ENCODE measurements around the gene ABCC1. TPM values are rescaled to one million over a fixed set of nuclear protein-coding genes. Genes with fewer than 3 reads are reported as not detected.
A peak's percentile ranks its signal among the peaks of the same experiment; 100 is the strongest.

The ABCC1 gene
- total and polyA plus RNA-seq, 2 donors (not counting 1 experiment from before 2014, with no cell fraction given), result 54.1 to 178 TPM

DNA sequence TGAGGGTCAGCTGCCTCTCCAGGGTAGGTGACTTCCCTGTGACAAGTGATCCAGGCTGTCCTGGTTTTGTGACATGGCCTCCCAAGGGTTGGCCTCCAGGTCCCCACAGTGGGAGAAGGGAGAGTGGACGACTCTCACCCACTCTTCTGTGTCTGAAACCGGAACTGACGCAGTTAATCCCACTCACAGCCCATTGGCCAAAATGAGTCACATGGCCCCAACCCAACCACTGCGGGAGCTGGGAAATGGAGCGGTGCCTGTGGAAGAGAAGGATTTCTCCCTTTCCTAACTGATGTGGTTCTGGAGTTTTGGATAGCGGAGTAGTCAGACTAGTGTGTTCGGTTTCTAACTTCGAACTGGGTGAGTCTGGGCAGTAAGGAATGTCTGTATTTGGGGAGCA lies 194.5 kb downstream of the ABCC1 start:
- Histone ChIP-seq H3K27ac (ENCODE audit: insufficient read depth, low read length) (no peak overlapping the region), H3K27me3 (ENCODE audit: control insufficient read depth, insufficient read depth, low read length) (no peaks in the 10 kb centered on the region), H2AFZ (ENCODE audit: low read length) (no peak overlapping the region), H3K4me2 (ENCODE audit: extremely low read depth, insufficient read depth, low read length) (no peak overlapping the region), H3K4me1 (ENCODE audit: control insufficient read depth, extremely low read depth, insufficient read depth, low read length) (no peaks in the 10 kb centered on the region), H4K20me1 (ENCODE audit: control insufficient read depth, extremely low read depth, insufficient read depth, low read length) (no peaks in the 10 kb centered on the region), H3K9me3 (ENCODE audit: control insufficient read depth, insufficient read depth, low read depth, low read length) (no peaks in the 10 kb centered on the region), H3K9ac (ENCODE audit: insufficient read depth, low read length) (no peak overlapping the region), H3K79me2 (ENCODE audit: control insufficient read depth, insufficient read depth, low read length) (no peaks in the 10 kb centered on the region), H3K4me3 (replicated peaks in 1 of 4; ENCODE audit: control extremely low read depth in 1 of 4, insufficient read depth in 1 of 4, low read depth in 3 of 4, low read length in 4 of 4) (no peak overlapping the region), H3K36me3 (ENCODE audit: control insufficient read depth, insufficient read depth, low read length) (peaks cover 25% of the 10 kb centered on the region)
- DNase-seq (ENCODE audit: low read depth in 2 of 2), result no peak
- TF ChIP-seq EZH2 (IDR thresholded peaks at IDR 0.05; ENCODE audit: low read length, missing control alignments), result no peak
- TF ChIP-seq, protein P1, sequence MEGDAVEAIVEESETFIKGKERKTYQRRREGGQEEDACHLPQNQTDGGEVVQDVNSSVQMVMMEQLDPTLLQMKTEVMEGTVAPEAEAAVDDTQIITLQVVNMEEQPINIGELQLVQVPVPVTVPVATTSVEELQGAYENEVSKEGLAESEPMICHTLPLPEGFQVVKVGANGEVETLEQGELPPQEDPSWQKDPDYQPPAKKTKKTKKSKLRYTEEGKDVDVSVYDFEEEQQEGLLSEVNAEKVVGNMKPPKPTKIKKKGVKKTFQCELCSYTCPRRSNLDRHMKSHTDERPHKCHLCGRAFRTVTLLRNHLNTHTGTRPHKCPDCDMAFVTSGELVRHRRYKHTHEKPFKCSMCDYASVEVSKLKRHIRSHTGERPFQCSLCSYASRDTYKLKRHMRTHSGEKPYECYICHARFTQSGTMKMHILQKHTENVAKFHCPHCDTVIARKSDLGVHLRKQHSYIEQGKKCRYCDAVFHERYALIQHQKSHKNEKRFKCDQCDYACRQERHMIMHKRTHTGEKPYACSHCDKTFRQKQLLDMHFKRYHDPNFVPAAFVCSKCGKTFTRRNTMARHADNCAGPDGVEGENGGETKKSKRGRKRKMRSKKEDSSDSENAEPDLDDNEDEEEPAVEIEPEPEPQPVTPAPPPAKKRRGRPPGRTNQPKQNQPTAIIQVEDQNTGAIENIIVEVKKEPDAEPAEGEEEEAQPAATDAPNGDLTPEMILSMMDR (conservative IDR thresholded peaks at IDR 0.05 in 1 of 2, IDR thresholded peaks at IDR 0.05 in 1 of 2; ENCODE audit: low read depth in 1 of 2, low read length in 2 of 2), result no peak

DNA sequence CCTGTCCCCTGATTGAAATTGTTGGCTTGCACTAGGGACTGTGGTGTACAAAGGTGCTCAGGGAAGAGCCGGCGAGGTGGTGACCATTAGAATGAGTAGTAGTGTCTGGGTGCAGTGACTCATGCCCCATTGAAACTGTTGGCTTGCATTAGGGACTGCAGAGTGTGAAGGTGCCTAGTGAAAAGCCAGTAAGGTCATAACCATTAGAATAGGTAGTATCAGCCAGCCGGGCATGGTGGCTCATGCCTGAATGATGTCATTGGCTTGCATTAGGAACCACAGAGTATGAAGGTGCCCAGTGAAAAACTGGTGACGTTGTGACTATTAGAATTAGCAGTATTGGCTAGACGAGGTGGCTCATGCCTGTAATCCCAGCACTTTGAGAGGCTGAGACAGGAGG lies 195.0 kb downstream of the ABCC1 start:
- no peak overlapping the region for H3K27ac ChIP-seq (ENCODE audit: insufficient read depth, low read length)
- H3K4me3 ChIP-seq (replicated peaks in 1 of 4; ENCODE audit: control extremely low read depth in 1 of 4, insufficient read depth in 1 of 4, low read depth in 3 of 4, low read length in 4 of 4), result no peak overlapping the region
- DNase-seq (ENCODE audit: low read depth in 2 of 2), result peak in 1 of 2 donors; percentile 58
- TF ChIP-seq EZH2 (IDR thresholded peaks at IDR 0.05; ENCODE audit: low read length, missing control alignments), result no peak
- TF ChIP-seq, protein P1 (conservative IDR thresholded peaks at IDR 0.05 in 1 of 2, IDR thresholded peaks at IDR 0.05 in 1 of 2; ENCODE audit: low read depth in 1 of 2, low read length in 2 of 2), result no peak
- H2AFZ ChIP-seq (ENCODE audit: low read length), result no peak overlapping the region
- no peak overlapping the region for H3K4me2 ChIP-seq (ENCODE audit: extremely low read depth, insufficient read depth, low read length)
- H4K20me1 ChIP-seq (ENCODE audit: control insufficient read depth, extremely low read depth, insufficient read depth, low read length), result no peaks in the 10 kb centered on the region
- no peaks in the 10 kb centered on the region for H3K9me3 ChIP-seq (ENCODE audit: control insufficient read depth, insufficient read depth, low read depth, low read length)
- H3K79me2 ChIP-seq (ENCODE audit: control insufficient read depth, insufficient read depth, low read length), result no peaks in the 10 kb centered on the region
- no peaks in the 10 kb centered on the region for H3K27me3 ChIP-seq (ENCODE audit: control insufficient read depth, insufficient read depth, low read length)
- peaks cover 25% of the 10 kb centered on the region for H3K36me3 ChIP-seq (ENCODE audit: control insufficient read depth, insufficient read depth, low read length)
- no peak overlapping the region for H3K9ac ChIP-seq (ENCODE audit: insufficient read depth, low read length)
- H3K4me1 ChIP-seq (ENCODE audit: control insufficient read depth, extremely low read depth, insufficient read depth, low read length), result peaks cover 2% of the 10 kb centered on the region

DNA sequence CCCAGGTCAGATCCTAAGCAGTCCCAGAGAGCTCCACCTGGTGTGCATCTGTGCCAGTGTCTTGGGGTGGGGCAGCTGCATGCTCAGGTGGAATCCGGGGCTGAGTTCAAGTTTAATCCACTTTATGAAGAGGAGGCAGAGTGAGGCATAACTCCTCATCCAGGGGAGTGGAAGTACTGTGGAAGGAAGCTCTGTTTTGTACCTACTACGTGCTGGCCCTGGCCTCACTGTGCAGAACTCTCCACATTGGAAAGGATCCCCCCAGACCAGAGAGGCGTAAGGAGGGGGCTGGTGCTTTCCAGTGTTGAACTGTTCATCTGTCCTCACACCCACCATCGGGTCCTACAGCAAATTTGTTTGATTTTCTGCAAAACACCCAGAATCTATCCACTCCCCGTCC lies 195.9 kb downstream of the ABCC1 start:
- H3K36me3 ChIP-seq (ENCODE audit: control insufficient read depth, insufficient read depth, low read length), result peaks cover 25% of the 10 kb centered on the region

More for the DNA sequence above, 195.9 kb downstream of the ABCC1 start:
- H3K79me2 ChIP-seq (ENCODE audit: control insufficient read depth, insufficient read depth, low read length), result no peaks in the 10 kb centered on the region
- H3K9me3 ChIP-seq (ENCODE audit: control insufficient read depth, insufficient read depth, low read depth, low read length), result no peaks in the 10 kb centered on the region
- no peak overlapping the region for H3K27ac ChIP-seq (ENCODE audit: insufficient read depth, low read length)
- no peak overlapping the region for H2AFZ ChIP-seq (ENCODE audit: low read length)
- H4K20me1 ChIP-seq (ENCODE audit: control insufficient read depth, extremely low read depth, insufficient read depth, low read length), result no peaks in the 10 kb centered on the region
- no peak for TF ChIP-seq EZH2 (IDR thresholded peaks at IDR 0.05; ENCODE audit: low read length, missing control alignments)
- TF ChIP-seq, protein P1 (conservative IDR thresholded peaks at IDR 0.05 in 1 of 2, IDR thresholded peaks at IDR 0.05 in 1 of 2; ENCODE audit: low read depth in 1 of 2, low read length in 2 of 2), result no peak
- no peak overlapping the region for H3K4me3 ChIP-seq (replicated peaks in 1 of 4; ENCODE audit: control extremely low read depth in 1 of 4, insufficient read depth in 1 of 4, low read depth in 3 of 4, low read length in 4 of 4)
- no peak overlapping the region for H3K4me2 ChIP-seq (ENCODE audit: extremely low read depth, insufficient read depth, low read length)
- H3K9ac ChIP-seq (ENCODE audit: insufficient read depth, low read length), result no peak overlapping the region
- no peak for DNase-seq (ENCODE audit: low read depth in 2 of 2)
- peaks cover 7% of the 10 kb centered on the region for H3K4me1 ChIP-seq (ENCODE audit: control insufficient read depth, extremely low read depth, insufficient read depth, low read length)
- H3K27me3 ChIP-seq (ENCODE audit: control insufficient read depth, insufficient read depth, low read length), result no peaks in the 10 kb centered on the region
